ENCODE results near the gene EFCAB7.
"Not testable (repeated sequence)": the region's sequence is repeated elsewhere in the genome, so short reads cannot be mapped to it uniquely, and the experiment has no call there.

The EFCAB7 gene

DNA sequence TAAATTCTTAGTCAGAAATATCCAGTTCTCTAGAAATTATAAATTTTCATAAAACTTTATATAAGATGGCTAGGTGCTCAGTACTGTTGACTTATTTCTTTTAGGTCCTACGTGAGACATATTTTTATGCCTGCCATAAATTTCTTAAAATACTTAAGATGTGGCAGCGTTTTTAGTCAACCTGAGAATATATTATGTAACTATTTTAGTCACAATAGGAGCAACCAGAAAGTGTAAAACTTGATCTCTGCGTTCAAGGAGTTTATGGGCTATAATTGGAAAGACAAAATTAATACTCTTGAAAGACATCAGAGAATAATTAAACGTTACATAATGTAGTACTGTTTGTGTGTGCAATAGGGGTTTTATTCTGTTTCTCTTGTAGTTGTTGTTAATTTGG is 45.7 kb downstream of the EFCAB7 start:
- H3K27ac ChIP-seq (ENCODE audit: low read depth, low read length) = no peak overlapping the region
- no peak overlapping the region for H3K4me2 ChIP-seq (ENCODE audit: low read depth, low read length, poor library complexity, severe bottlenecking)
- no peaks in the 10 kb centered on the region for H3K27me3 ChIP-seq (ENCODE audit: low read length)
- H3K79me2 ChIP-seq (ENCODE audit: insufficient read depth, low read length) = no peaks in the 10 kb centered on the region
- H3K9ac ChIP-seq (ENCODE audit: low read length) = no peak overlapping the region
- no peak overlapping the region for H2AFZ ChIP-seq (ENCODE audit: low read depth, low read length, severe bottlenecking)
- H3K36me3 ChIP-seq (ENCODE audit: low read length) = 0 out of 2 replicates have a peak, but pooled peaks cover 3% of the 10 kb centered on the region
- no peaks in the 10 kb centered on the region for H3K9me2 ChIP-seq (replicated peaks; ENCODE audit: insufficient read depth, low read length)
- no peak for TF ChIP-seq EZH2phosphoT487 (conservative IDR thresholded peaks at IDR 0.05; ENCODE audit: low read length)
- TF ChIP-seq, protein P1, sequence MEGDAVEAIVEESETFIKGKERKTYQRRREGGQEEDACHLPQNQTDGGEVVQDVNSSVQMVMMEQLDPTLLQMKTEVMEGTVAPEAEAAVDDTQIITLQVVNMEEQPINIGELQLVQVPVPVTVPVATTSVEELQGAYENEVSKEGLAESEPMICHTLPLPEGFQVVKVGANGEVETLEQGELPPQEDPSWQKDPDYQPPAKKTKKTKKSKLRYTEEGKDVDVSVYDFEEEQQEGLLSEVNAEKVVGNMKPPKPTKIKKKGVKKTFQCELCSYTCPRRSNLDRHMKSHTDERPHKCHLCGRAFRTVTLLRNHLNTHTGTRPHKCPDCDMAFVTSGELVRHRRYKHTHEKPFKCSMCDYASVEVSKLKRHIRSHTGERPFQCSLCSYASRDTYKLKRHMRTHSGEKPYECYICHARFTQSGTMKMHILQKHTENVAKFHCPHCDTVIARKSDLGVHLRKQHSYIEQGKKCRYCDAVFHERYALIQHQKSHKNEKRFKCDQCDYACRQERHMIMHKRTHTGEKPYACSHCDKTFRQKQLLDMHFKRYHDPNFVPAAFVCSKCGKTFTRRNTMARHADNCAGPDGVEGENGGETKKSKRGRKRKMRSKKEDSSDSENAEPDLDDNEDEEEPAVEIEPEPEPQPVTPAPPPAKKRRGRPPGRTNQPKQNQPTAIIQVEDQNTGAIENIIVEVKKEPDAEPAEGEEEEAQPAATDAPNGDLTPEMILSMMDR (IDR thresholded peaks at IDR 0.05; ENCODE audit: insufficient read depth, low read length, poor library complexity, severe bottlenecking) = no peak
- no peaks in the 10 kb centered on the region for H3K9me3 ChIP-seq (ENCODE audit: insufficient read depth, low read length)
- H3K4me3 ChIP-seq (ENCODE audit: insufficient read depth, low read length, poor library complexity, severe bottlenecking) = no peak overlapping the region
- no peaks in the 10 kb centered on the region for H3F3A ChIP-seq (ENCODE audit: insufficient read depth)
- no peaks in the 10 kb centered on the region for H4K20me1 ChIP-seq (ENCODE audit: low read depth, low read length)

DNA sequence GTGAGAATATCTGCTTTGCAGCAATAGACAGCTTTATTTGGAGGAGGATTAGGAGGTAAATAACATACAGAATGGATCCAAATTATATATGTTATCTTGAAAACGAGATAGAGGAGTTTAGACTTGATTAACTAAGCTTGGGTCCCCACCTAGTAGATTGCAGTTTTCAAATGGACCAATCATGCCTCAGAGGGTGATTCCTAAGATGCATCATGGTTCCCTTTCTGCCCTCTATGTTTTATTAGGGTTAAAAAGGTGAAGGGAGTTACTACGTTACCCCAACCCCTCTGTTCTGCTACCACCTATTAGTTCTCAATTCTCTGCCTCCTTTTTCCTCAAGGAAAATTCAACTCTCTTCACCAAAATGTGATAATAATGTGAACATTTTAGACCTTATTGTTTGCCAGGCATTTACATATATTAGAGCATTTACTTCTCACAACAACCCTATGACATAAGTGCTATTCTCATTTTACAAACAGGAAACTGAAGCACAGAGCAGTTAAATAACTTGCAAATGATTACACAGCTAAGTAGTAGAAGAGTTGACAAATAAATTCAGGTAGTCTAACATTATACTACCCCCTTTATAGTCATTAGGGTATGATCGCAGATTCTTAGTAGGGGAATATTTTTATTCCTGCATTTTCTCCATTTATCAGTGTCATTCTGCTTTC is 46.5 kb downstream of the EFCAB7 start:
- H2AFZ ChIP-seq (ENCODE audit: low read depth, low read length, severe bottlenecking) = no peak overlapping the region
- no peaks in the 10 kb centered on the region for H3F3A ChIP-seq (ENCODE audit: insufficient read depth)
- H3K27me3 ChIP-seq (ENCODE audit: low read length) = no peaks in the 10 kb centered on the region
- no peak overlapping the region for H3K4me2 ChIP-seq (ENCODE audit: low read depth, low read length, poor library complexity, severe bottlenecking)
- H3K9me3 ChIP-seq (ENCODE audit: insufficient read depth, low read length) = no peaks in the 10 kb centered on the region
- no peak overlapping the region for H3K27ac ChIP-seq (ENCODE audit: low read depth, low read length)
- H3K9ac ChIP-seq (ENCODE audit: low read length) = no peak overlapping the region
- TF ChIP-seq, protein P1 (IDR thresholded peaks at IDR 0.05; ENCODE audit: insufficient read depth, low read length, poor library complexity, severe bottlenecking) = no peak
- no peak for TF ChIP-seq EZH2phosphoT487 (conservative IDR thresholded peaks at IDR 0.05; ENCODE audit: low read length)
- H3K4me3 ChIP-seq (ENCODE audit: insufficient read depth, low read length, poor library complexity, severe bottlenecking) = no peak overlapping the region
- H3K36me3 ChIP-seq (ENCODE audit: low read length) = no peaks in the 10 kb centered on the region
- H4K20me1 ChIP-seq (ENCODE audit: low read depth, low read length) = no peaks in the 10 kb centered on the region
- H3K9me2 ChIP-seq (replicated peaks; ENCODE audit: insufficient read depth, low read length) = no peaks in the 10 kb centered on the region
- no peaks in the 10 kb centered on the region for H3K79me2 ChIP-seq (ENCODE audit: insufficient read depth, low read length)

DNA sequence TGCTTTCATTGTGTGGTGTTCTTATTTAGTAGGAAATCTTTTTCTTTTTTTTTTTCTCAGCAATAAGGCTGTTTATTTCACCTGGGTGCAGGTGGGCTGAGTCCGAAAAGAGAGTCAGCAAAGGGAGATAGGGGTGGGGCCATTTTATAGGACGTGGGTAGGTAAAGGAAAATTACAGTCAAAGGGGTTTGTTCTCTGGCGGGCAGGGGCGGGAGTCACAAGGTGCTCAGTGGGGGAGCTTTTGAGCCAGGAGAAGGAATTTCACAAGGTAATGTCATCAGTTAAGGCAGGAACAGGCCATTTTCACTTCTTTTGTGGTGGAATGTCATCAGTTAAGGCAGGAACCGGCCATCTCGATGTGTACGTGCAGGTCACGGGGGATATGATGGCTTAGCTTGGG is 49.4 kb downstream of the EFCAB7 start:
- not testable (repeated sequence) for H3K9me3 ChIP-seq (ENCODE audit: insufficient read depth, low read length); H3K9me2 ChIP-seq (replicated peaks; ENCODE audit: insufficient read depth, low read length); H3K27ac ChIP-seq (ENCODE audit: low read depth, low read length); H3K9ac ChIP-seq (ENCODE audit: low read length); H3K36me3 ChIP-seq (ENCODE audit: low read length); H3F3A ChIP-seq (ENCODE audit: insufficient read depth); H3K27me3 ChIP-seq (ENCODE audit: low read length); H3K4me2 ChIP-seq (ENCODE audit: low read depth, low read length, poor library complexity, severe bottlenecking); H3K4me3 ChIP-seq (ENCODE audit: insufficient read depth, low read length, poor library complexity, severe bottlenecking); H2AFZ ChIP-seq (ENCODE audit: low read depth, low read length, severe bottlenecking); H3K79me2 ChIP-seq (ENCODE audit: insufficient read depth, low read length); H4K20me1 ChIP-seq (ENCODE audit: low read depth, low read length)

DNA sequence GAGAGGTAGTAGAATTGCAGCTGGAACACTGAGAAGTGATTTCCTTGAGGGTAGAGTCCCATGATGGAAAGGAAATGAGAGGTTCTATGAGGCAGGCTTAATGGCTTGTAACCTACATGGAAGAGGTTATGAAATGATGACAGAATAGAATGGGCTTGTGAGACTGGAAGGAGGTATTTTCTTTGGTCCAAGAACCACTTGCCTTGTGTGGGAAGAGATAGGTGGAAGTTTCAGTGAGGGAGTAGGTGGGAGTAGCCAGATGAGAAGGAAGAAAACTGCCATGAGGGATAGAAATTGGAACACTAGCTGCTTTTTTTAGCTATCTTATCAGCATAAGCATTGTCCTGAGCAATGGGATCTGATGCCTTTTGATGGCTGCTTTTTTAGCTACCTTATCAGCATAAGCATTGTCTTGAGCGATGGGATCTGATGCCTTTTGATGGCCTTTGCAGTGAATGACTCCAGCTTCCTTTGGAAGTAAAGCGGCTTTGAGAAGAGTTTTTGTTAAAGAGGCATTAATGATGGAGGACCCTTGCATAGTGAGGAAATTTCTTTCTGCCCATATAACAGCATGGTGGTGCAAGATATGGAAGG is 51.0 kb downstream of the EFCAB7 start:
- H3F3A ChIP-seq (ENCODE audit: insufficient read depth); H2AFZ ChIP-seq (ENCODE audit: low read depth, low read length, severe bottlenecking); H3K27me3 ChIP-seq (ENCODE audit: low read length); H3K4me2 ChIP-seq (ENCODE audit: low read depth, low read length, poor library complexity, severe bottlenecking); H3K9me2 ChIP-seq (replicated peaks; ENCODE audit: insufficient read depth, low read length); H4K20me1 ChIP-seq (ENCODE audit: low read depth, low read length); H3K9ac ChIP-seq (ENCODE audit: low read length); H3K9me3 ChIP-seq (ENCODE audit: insufficient read depth, low read length); H3K27ac ChIP-seq (ENCODE audit: low read depth, low read length); H3K4me3 ChIP-seq (ENCODE audit: insufficient read depth, low read length, poor library complexity, severe bottlenecking); H3K79me2 ChIP-seq (ENCODE audit: insufficient read depth, low read length); H3K36me3 ChIP-seq (ENCODE audit: low read length): not testable (repeated sequence)
